OCI-LY1 (cell line): ENCODE data around the gene DUSP16.
A peak's percentile ranks its signal among the peaks of the same experiment; 100 is the strongest.
"Not testable (repeated sequence)": the region's sequence is repeated elsewhere in the genome, so short reads cannot be mapped to it uniquely, and the experiment has no call there.

Source experiments
- H2AFZ ChIP-seq: fragments of 200-600 bp; sonication (generic), shearing (Covaris generic); 2 replicates; pipeline ENCODE4 v1.6.0; 2014; ENCODE audit warnings: antibody characterized with exemption, mild to moderate bottlenecking, low read length
- H3F3A ChIP-seq: fragments of 200-600 bp; sonication (generic), shearing (Covaris generic); 2 replicates; pipeline ENCODE4 v1.6.0; 2014; ENCODE audit warnings: mild to moderate bottlenecking, antibody characterized with exemption, low read length, moderate library complexity; ENCODE audit not compliant: insufficient read depth
- H3K27ac ChIP-seq: fragments of 200-600 bp; sonication (generic); 2 replicates; pipeline ENCODE4 v1.5.1; 2014; ENCODE audit warnings: low read length, mixed run types, mild to moderate bottlenecking, low read depth; ENCODE audit not compliant: poor library complexity, severe bottlenecking
- H3K27me3 ChIP-seq: fragments of 200-600 bp; sonication (generic); 2 replicates; pipeline ENCODE4 v1.6.0; 2014; ENCODE audit warnings: antibody characterized with exemption, mild to moderate bottlenecking, low read length, moderate library complexity; ENCODE audit not compliant: insufficient read depth
- H3K36me3 ChIP-seq: fragments of 200-600 bp; sonication (generic); 2 replicates; pipeline ENCODE4 v1.6.1; 2014; ENCODE audit warnings: mild to moderate bottlenecking, antibody characterized with exemption, low read length, moderate library complexity, mixed read lengths; ENCODE audit not compliant: insufficient read depth
- H3K4me1 ChIP-seq: fragments of 200-600 bp; sonication (generic); 2 replicates; pipeline ENCODE4 v1.5.1; 2014; ENCODE audit warnings: mild to moderate bottlenecking, low read length, moderate library complexity; ENCODE audit not compliant: insufficient read depth, severe bottlenecking
- H3K4me2 ChIP-seq: fragments of 200-600 bp; sonication (generic), shearing (Covaris generic); 2 replicates; pipeline ENCODE4 v1.6.1; 2014; ENCODE audit warnings: low read length
- H3K4me3 ChIP-seq: fragments of 200-600 bp; sonication (generic); 2 replicates; pipeline ENCODE4 v1.5.1; 2014; ENCODE audit warnings: low read length, low read depth, mild to moderate bottlenecking, mixed read lengths; ENCODE audit not compliant: poor library complexity, severe bottlenecking
- H3K79me2 ChIP-seq: fragments of 200-600 bp; shearing (Covaris generic); 2 replicates; pipeline ENCODE4 v1.6.1; 2016; ENCODE audit warnings: mixed run types, low read length, mixed read lengths; ENCODE audit not compliant: insufficient read depth
- H3K9ac ChIP-seq: fragments of 200-600 bp; sonication (generic), shearing (Covaris generic); 2 replicates; pipeline ENCODE4 v1.6.1; 2014; ENCODE audit warnings: mild to moderate bottlenecking, low read length, mixed read lengths
- H3K9me2 ChIP-seq: fragments of 200-600 bp; sonication (generic), shearing (Covaris generic); 2 replicates; pipeline ENCODE4 v1.6.1; 2014; ENCODE audit warnings: low read depth, mild to moderate bottlenecking, low read length, mixed read lengths
- H3K9me3 ChIP-seq: fragments of 200-600 bp; shearing (Covaris generic); 2 replicates; pipeline ENCODE4 v1.6.1; 2014; ENCODE audit warnings: low read length, mixed read lengths
- H4K20me1 ChIP-seq: fragments of 200-600 bp; sonication (generic), shearing (Covaris generic); 2 replicates; pipeline ENCODE4 v1.6.0; 2016; ENCODE audit warnings: mild to moderate bottlenecking, low read length; ENCODE audit not compliant: insufficient read depth
- CTCF ChIP-seq: fragments of 200-600 bp; sonication (generic), shearing (Covaris generic); IDR thresholded peaks from 2 replicates; pipeline ENCODE4 v1.5.1; 2017; ENCODE audit warnings: mild to moderate bottlenecking, antibody characterized with exemption, low read length, moderate library complexity, mixed read lengths
- EZH2 ChIP-seq: fragments of 200-600 bp; sonication (generic), shearing (Covaris generic); IDR thresholded peaks from 2 replicates; pipeline ENCODE4 v1.8.0; 2017; ENCODE audit warnings: borderline replicate concordance, mixed run types, mild to moderate bottlenecking, antibody characterized with exemption, low read length, moderate library complexity, mixed read lengths

The DUSP16 gene

GRCh38 chr12:12527820-12528296 lies 34.8 kb downstream of the DUSP16 start:
- Histone ChIP-seq H3F3A (no peaks in the 10 kb centered on the region), H3K4me3 (no peak overlapping the region), H3K4me2 (no peak overlapping the region; the same call in 1 of the 2 replicates), H3K9me3 (no peaks in the 10 kb centered on the region), H3K36me3 (no peaks in the 10 kb centered on the region), H3K27me3 (no peaks in the 10 kb centered on the region), H3K9ac (no peak overlapping the region), H3K9me2 (no peaks in the 10 kb centered on the region), H2AFZ (no peak overlapping the region), H3K79me2 (no peaks in the 10 kb centered on the region), H4K20me1 (no peaks in the 10 kb centered on the region), H3K27ac (peak overlapping the region; percentile 43), H3K4me1 (peaks cover 10% of the 10 kb centered on the region)
- TF ChIP-seq EZH2 (no peak), CTCF (no peak)

- Histone ChIP-seq H3K4me2 (no peak overlapping the region), H4K20me1 (no peaks in the 10 kb centered on the region), H3K27ac (no peak overlapping the region), H3F3A (no peaks in the 10 kb centered on the region), H3K36me3 (no peaks in the 10 kb centered on the region; the same call in 1 of the 2 replicates), H3K4me3 (no peak overlapping the region), H3K9me3 (no peaks in the 10 kb centered on the region), H3K27me3 (no peaks in the 10 kb centered on the region), H3K79me2 (no peaks in the 10 kb centered on the region), H3K9me2 (no peaks in the 10 kb centered on the region), H3K4me1 (peaks cover 13% of the 10 kb centered on the region), H3K9ac (no peak overlapping the region), H2AFZ (no peak overlapping the region)
- TF ChIP-seq EZH2: no peak
- TF ChIP-seq CTCF: no peak
Observed at GRCh38 chr12:12524128-12524527, 38.5 kb downstream of the DUSP16 start.

GRCh38 chr12:12523229-12523628 lies 39.4 kb downstream of the DUSP16 start:
- H3K79me2 ChIP-seq: no peaks in the 10 kb centered on the region

GRCh38 chr12:12522657-12523056 lies 40.0 kb downstream of the DUSP16 start:
- not testable (repeated sequence) for H3K4me3 ChIP-seq, H3K9me2 ChIP-seq, H3K27ac ChIP-seq, H3K9me3 ChIP-seq, H3K4me2 ChIP-seq, H3K79me2 ChIP-seq, H3K36me3 ChIP-seq, H3K27me3 ChIP-seq, H4K20me1 ChIP-seq, H2AFZ ChIP-seq, H3K4me1 ChIP-seq, H3K9ac ChIP-seq, H3F3A ChIP-seq

More at GRCh38 chr12:12523229-12523628, 39.4 kb downstream of the DUSP16 start:
- Histone ChIP-seq H3K36me3 (no peaks in the 10 kb centered on the region; the same call in 1 of the 2 replicates), H4K20me1 (no peaks in the 10 kb centered on the region), H3K9me2 (no peaks in the 10 kb centered on the region), H3K9ac (no peak overlapping the region), H3K27ac (no peak overlapping the region), H3F3A (no peaks in the 10 kb centered on the region), H3K4me3 (no peak overlapping the region), H3K9me3 (no peaks in the 10 kb centered on the region), H3K4me2 (no peak overlapping the region), H3K4me1 (peaks cover 12% of the 10 kb centered on the region), H3K27me3 (no peaks in the 10 kb centered on the region), H2AFZ (no peak overlapping the region)
- TF ChIP-seq CTCF (no peak), EZH2 (no peak)
